Measurements from ENCODE around the gene RAPGEF1.

DNA sequence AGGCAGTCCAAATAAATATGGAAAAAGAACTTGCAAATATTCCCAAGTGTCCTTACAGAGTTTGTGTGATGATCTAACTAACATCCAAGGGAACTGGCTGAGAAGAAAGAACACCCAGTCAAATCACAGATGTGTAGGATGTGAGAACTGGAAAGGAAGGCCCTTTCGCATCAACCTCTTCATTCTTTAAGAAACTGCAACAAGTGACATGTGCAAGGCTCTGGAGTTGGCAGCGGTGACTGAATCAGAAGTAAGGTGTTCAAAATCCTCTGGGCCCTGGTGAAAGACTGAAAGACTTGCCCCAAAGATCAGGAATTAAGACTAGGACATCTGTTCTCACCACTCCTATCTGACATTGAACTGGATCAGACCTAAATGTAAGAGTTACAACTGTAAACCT is 88.7 kb downstream of the RAPGEF1 start:
- TF ChIP-seq, protein P1, sequence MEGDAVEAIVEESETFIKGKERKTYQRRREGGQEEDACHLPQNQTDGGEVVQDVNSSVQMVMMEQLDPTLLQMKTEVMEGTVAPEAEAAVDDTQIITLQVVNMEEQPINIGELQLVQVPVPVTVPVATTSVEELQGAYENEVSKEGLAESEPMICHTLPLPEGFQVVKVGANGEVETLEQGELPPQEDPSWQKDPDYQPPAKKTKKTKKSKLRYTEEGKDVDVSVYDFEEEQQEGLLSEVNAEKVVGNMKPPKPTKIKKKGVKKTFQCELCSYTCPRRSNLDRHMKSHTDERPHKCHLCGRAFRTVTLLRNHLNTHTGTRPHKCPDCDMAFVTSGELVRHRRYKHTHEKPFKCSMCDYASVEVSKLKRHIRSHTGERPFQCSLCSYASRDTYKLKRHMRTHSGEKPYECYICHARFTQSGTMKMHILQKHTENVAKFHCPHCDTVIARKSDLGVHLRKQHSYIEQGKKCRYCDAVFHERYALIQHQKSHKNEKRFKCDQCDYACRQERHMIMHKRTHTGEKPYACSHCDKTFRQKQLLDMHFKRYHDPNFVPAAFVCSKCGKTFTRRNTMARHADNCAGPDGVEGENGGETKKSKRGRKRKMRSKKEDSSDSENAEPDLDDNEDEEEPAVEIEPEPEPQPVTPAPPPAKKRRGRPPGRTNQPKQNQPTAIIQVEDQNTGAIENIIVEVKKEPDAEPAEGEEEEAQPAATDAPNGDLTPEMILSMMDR (IDR thresholded peaks at IDR 0.05), result no peak
- no peak for TF ChIP-seq POLR2A (IDR thresholded peaks at IDR 0.05)

All from ovary (tissue), 3 donors.